Pons (tissue), 1 donor: ENCODE measurements around the gene RGP1.

Experiments
- DNase-seq: peaks from one replicate; pipeline ENCODE4 v3.0.0-alpha.2; 2016; ENCODE audit warnings: low spot score

The RGP1 gene

GRCh38 chr9:35771943-35772342 is 22.9 kb downstream of the RGP1 start:
- no peak for DNase-seq

GRCh38 chr9:35774907-35775635 is 26.0 kb downstream of the RGP1 start:
- peak; percentile 55 for DNase-seq

- DNase-seq, result no peak
Observed at GRCh38 chr9:35776018-35776417, 26.9 kb downstream of the RGP1 start.

DNA sequence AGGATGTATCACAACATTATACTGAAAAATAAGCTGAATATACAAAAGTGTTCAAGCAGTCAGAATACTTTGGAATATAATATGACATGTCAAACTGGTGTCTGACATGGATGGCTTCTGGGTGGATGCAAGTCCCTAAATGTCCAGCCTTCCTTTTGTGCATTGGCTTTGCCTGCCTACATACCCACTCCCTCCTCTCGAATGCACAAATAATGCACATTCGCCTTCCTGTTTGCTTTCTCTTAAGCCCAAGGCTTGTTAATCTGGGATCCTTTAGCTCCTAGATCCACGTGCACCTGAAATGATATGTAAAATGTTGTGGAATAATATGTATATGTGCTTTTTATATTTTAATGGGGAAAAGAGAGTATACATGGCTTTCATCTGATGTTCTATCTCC is 29.4 kb downstream of the RGP1 start:
- DNase-seq, result no peak

- DNase-seq, result no peak
Observed at GRCh38 chr9:35781066-35781465, 32.0 kb downstream of the RGP1 start.

- no peak for DNase-seq
Observed at GRCh38 chr9:35783418-35783817, 34.3 kb downstream of the RGP1 start.

DNA sequence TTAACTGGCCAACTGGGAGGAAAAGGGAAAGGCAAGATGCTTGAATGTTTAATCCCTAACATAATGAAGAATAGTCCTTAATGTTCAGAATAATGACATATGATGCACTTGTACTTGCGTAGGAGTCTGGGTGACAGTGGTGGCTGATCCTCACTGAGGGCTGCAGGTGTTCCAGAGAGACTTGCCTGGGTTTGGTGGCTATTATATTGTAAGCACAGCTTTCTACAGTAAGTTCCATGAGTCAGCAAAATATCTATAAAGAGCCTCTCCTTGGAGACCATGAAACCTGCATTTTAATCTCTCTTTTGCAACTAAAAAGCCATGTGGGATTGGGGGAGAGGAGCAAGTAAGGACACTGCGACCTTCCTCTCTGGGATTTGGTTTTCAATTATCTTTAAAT is 40.5 kb downstream of the RGP1 start:
- DNase-seq, result no peak

DNA sequence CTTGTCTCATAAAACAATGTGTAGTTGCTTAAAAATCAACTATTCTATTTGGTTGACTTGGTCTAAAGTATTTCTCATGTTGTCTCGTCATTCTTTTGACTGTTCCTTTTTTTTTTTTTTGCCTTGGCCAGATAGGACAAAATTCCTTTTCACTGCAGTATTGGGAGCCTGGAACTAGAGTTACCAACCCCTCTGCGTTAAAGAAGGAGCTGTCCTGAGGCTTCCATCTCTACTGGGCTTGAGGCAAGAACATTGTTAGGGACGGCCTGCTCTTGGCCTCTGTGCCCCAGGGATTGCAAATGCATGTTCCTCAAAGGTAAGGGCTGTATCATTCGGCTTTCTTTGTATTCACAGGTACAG is 40.9 kb downstream of the RGP1 start:
- no peak for DNase-seq

- DNase-seq, result peak; percentile 83
Observed at GRCh38 chr9:35790385-35791296, 41.6 kb downstream of the RGP1 start.

DNA sequence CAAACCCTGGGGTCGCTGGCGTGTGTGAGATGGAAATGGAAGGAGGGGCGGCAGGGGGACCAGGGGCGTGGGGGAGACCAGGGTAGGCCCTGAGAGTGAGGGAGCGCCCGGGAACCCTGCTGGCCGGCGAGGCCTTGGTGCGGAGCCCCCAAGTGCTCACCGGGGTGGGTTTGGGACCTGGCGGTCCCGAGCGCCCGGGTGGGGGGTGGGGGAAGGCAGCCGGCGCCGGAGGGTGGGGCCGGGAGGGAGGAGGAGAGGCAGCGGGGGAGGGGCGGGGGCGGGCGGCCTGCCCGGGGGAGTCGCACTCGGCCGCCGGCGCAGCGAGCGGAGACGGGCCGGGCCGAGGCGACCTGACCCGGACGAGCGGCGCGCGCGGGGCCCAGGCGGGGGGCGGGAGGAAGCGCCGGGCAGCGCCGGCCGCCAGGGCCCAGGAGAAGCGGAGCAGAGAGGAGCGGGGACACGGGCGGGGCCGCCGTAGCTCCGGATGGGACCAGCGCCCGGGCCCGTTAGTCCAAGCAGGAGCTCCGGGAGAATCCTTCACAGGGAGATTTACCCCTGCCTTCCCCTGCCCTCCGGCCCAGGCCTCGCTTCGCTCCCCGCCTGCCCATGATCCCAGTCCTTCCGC is 42.3 kb downstream of the RGP1 start, which contains the start of gene NPR2:
Gene NPR2, plus strand, starts transcription at position 295 of the 625 bp plus-strand sequence. CDS start 818 bp downstream, outside the sequence.
- DNase-seq, result no peak

GRCh38 chr9:35792024-35792813 is 43.1 kb downstream of the RGP1 start:
- no peak for DNase-seq

- no peak for DNase-seq
Observed at GRCh38 chr9:35792826-35793225, 43.7 kb downstream of the RGP1 start.

GRCh38 chr9:35793461-35793860 is 44.4 kb downstream of the RGP1 start:
- DNase-seq, result no peak

GRCh38 chr9:35795695-35796094 is 46.6 kb downstream of the RGP1 start:
- DNase-seq, result no peak

- DNase-seq, result no peak
Observed at GRCh38 chr9:35797311-35798109, 48.4 kb downstream of the RGP1 start.

- DNase-seq, result no peak
Observed at GRCh38 chr9:35798658-35799374, 49.7 kb downstream of the RGP1 start.

DNA sequence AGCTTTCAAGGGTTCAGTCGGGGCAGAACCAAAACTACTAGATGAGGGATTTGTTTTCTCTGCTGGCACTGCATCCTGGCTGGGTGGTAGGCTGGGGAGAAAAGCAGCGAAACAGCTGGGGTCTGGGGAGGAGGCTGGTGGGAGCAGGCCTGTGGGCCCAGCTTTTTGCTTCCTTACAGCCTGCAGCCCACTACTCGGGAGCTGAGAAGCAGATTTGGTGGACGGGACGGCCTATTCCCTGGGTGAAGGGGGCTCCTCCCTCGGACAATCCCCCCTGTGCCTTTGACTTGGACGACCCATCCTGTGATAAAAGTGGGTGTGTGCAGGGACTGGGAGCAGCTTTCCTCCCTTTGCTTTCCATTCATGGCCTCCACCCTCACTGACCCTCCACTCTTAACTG is 51.4 kb downstream of the RGP1 start:
- DNase-seq, result no peak

DNA sequence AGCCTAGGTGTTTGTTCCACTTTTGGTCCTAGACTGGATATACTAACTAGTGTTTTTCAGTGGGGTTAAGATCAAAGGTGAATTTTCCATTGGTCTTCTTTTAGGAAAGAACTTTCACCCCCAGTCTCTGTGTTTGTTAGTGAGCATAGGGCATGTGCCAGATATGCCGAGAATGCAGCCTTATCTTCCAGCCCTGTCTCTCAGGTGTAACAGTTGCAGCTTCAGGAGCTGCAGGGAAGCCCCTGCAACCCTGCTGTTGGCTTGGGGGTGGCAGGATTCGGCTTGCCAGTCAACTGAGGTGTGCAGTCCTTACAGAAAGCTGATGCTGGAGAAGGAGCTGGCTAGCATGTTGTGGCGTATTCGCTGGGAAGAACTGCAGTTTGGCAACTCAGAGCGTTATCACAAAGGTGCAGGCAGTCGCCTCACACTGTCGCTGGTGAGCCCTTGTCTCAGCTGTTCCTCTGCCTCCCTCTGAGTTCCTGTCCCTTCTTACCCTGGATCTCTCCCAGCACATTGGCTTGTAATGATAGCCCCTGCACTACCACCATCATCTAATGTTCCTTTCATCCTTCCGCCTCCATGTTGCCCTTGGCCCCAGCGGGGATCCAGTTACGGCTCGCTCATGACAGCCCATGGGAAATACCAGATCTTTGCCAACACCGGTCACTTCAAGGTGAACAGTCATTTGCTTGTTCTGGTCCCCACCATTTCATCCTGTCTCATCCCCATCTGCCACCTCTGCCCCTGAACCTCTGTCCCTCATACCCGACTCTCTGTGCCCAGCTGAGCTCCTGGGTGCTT is 52.4 kb downstream of the RGP1 start:
- no peak for DNase-seq

- no peak for DNase-seq
Observed at GRCh38 chr9:35806101-35806500, 57.0 kb downstream of the RGP1 start.
